Inflammatory macrophage (primary cell): ENCODE data around the gene EML4.
"Not testable (repeated sequence)": the region's sequence is repeated elsewhere in the genome, so short reads cannot be mapped to it uniquely, and the experiment has no call there.

Source experiments
- DNase-seq, 2 donors: peaks; one replicate each; pipeline ENCODE4 v3.0.0-alpha.2; 2020 to 2022
- total RNA-seq, 18 experiments: gene quantifications; one replicate each; lab custom pipeline; 2026; ENCODE audit warnings: mixed read lengths in 6 of 18, inconsistent platforms in 2 of 18; lab: John Stamatoyannopoulos, UW

Gene EML4
- total RNA-seq = 274 to 773 (median 515) reads per million in 18 experiments

GRCh38 chr2:42169100-42169873 is at the start of gene EML4:
TSS of gene EML4 (plus strand) at chr2:42169353. CDS start at chr2:42169612, 259 bp downstream.
- DNase-seq = peak; percentile 93 to 96

- no peak for DNase-seq
These were observed 45.7 kb upstream of the EML4 start for GRCh38 chr2:42123426-42123825.

GRCh38 chr2:42124011-42124785 is 45.0 kb upstream of the EML4 start:
- DNase-seq = peak in 1 of 2 donors; percentile 13

- DNase-seq = peak; percentile 53 to 64
These were observed 43.1 kb upstream of the EML4 start for GRCh38 chr2:42125841-42126594.

GRCh38 chr2:42126873-42127272 is 42.3 kb upstream of the EML4 start:
- DNase-seq = not testable (repeated sequence)

- DNase-seq = peak; percentile 24 to 53
These were observed 41.4 kb upstream of the EML4 start for GRCh38 chr2:42127425-42128424.

GRCh38 chr2:42128721-42129486 is 40.2 kb upstream of the EML4 start:
- no peak for DNase-seq

- DNase-seq = no peak
These were observed 39.7 kb upstream of the EML4 start for GRCh38 chr2:42129487-42129852.

- DNase-seq = no peak
These were observed 39.2 kb upstream of the EML4 start for GRCh38 chr2:42129947-42130346.

- DNase-seq = not testable (repeated sequence)
These were observed 38.3 kb upstream of the EML4 start for GRCh38 chr2:42130858-42131257.

- peak; percentile 64 to 70 for DNase-seq
These were observed 36.8 kb upstream of the EML4 start for GRCh38 chr2:42132191-42132965.

- DNase-seq = peak; percentile 50 to 78
These were observed 36.0 kb upstream of the EML4 start for GRCh38 chr2:42132966-42133641.

GRCh38 chr2:42133771-42134195 is 35.4 kb upstream of the EML4 start:
- DNase-seq = no peak

GRCh38 chr2:42134401-42134932 is 34.7 kb upstream of the EML4 start:
- DNase-seq = not testable (repeated sequence)

GRCh38 chr2:42135381-42136312 is 33.5 kb upstream of the EML4 start:
- peak; percentile 40 to 80 for DNase-seq

GRCh38 chr2:42136782-42137124 is 32.4 kb upstream of the EML4 start:
- DNase-seq = no peak

GRCh38 chr2:42137125-42137841 is 31.9 kb upstream of the EML4 start:
- DNase-seq = no peak
